Small intestine (tissue), 7 donors: ENCODE results near the gene CNST. TPM values are rescaled to one million over a fixed set of nuclear protein-coding genes. Genes with fewer than 3 reads are reported as not detected.
"Not testable (repeated sequence)": the region's sequence is repeated elsewhere in the genome, so short reads cannot be mapped to it uniquely, and the experiment has no call there.

Experiments used
- DNase-seq, 2 donors: peaks; one replicate each; pipeline versions ENCODE4 v3.0.0 to v3.0.0-alpha.2; 2013
- FAIRE-seq: peaks from 2 replicates; lab custom pipeline; 2012; peaks lifted over from hg19 to GRCh38; lab: Jason Lieb, UNC
- H3K27ac ChIP-seq, 3 donors: one replicate each; pipeline ENCODE4 v1.5.1; 2013; ENCODE audit warnings: low read length in 2 of 3, mild to moderate bottlenecking in 2 of 3, control low read depth in 1 of 3, inconsistent platforms in 1 of 3, low read depth in 1 of 3, moderate library complexity in 1 of 3
- H3K27me3 ChIP-seq, 3 donors: one replicate each; pipeline ENCODE4 v1.6.1; 2013; ENCODE audit warnings: low read length in 3 of 3, inconsistent platforms in 1 of 3; ENCODE audit not compliant: control insufficient read depth in 3 of 3, insufficient read depth in 3 of 3
- H3K36me3 ChIP-seq, 3 donors: one replicate each; pipeline ENCODE4 v1.6.1; 2013; ENCODE audit warnings: low read length in 3 of 3, inconsistent platforms in 1 of 3, low read depth in 1 of 3, mild to moderate bottlenecking in 1 of 3, moderate library complexity in 1 of 3; ENCODE audit not compliant: control insufficient read depth in 3 of 3, insufficient read depth in 2 of 3
- H3K4me1 ChIP-seq, 3 donors: one replicate each; pipeline ENCODE4 v1.6.1; 2013; ENCODE audit warnings: low read length in 2 of 3, inconsistent platforms in 1 of 3, low read depth in 1 of 3, mild to moderate bottlenecking in 1 of 3, moderate library complexity in 1 of 3; ENCODE audit not compliant: control insufficient read depth in 3 of 3, insufficient read depth in 2 of 3
- H3K4me3 ChIP-seq, 3 donors: one replicate each; pipeline ENCODE4 v1.5.1; 2013; ENCODE audit warnings: low read length in 3 of 3, control low read depth in 1 of 3, inconsistent platforms in 1 of 3, low read depth in 1 of 3, mild to moderate bottlenecking in 1 of 3, moderate library complexity in 1 of 3
- H3K9me3 ChIP-seq, 2 donors: one replicate each; pipeline ENCODE4 v1.6.1; 2013; ENCODE audit warnings: low read depth in 1 of 2, low read length in 1 of 2; ENCODE audit not compliant: control insufficient read depth in 2 of 2, insufficient read depth in 1 of 2
- WGBS, 3 donors: extraction: QIAGEN DNeasy Blood & Tissue Kit; methylation state at CpG; one replicate each; pipeline ENCODE4 v1.1.7; 2013; 5-methylcytosine and 5-hydroxymethylcytosine counted together
- polyA plus RNA-seq, 4 donors: library from polyadenylated mRNA; stranded (reverse) in 3 of 4; unstranded in 1 of 4; fragments of 200-250 nt in 3 of 4; fragments of 120-200 nt in 1 of 4; gene quantifications; one replicate each; pipeline versions ENCODE4 v1.2.1 to v1.2.3, GENCODE V29; 2013
- donor health status: healthy with polysubstance abuse.
- donor health status: control.
- donor health status: control.
- donor health status: Bipolar disorder and iron deficiency.
- donor health status: healthy.

Gene CNST
- polyA plus RNA-seq, 4 donors, result 9.6 to 22.6 (median 12.4) TPM

DNA sequence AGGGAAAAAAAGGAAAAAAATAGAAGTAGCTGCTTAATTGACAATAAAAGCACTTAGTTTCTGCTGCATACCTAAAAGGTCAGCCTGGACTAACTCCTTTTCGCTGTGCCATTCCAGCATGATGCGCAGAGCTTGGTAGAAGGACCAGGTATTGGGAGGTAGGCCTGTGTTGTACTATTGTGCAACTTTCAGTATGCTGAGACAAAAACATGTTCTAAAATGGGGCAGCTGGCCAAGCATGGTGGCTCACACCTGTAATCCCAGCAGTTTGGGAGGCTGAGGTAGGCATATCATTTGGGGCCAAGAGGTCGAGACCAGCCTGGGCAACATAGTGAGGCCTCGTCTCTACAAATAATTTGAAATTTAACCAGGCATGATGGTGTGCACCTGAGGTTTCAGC is 142.9 kb downstream of the CNST start:
- peak overlapping the region in 2 of 3 donors; percentile 13 to 34 for H3K27ac ChIP-seq
- peaks cover 0 to 7% of the 10 kb centered on the region in 2 donors for H3K9me3 ChIP-seq
- no peaks in the 10 kb centered on the region for H3K27me3 ChIP-seq
- H3K4me3 ChIP-seq, result no peak overlapping the region
- peaks cover 0 to 10% (median 0%) of the 10 kb centered on the region in 3 donors for H3K4me1 ChIP-seq
- FAIRE-seq, result no peak
- no peaks in the 10 kb centered on the region for H3K36me3 ChIP-seq
- 82 to 90% (median 88%) methylated on average over 4 of the region's 4 CpGs for WGBS, 3 donors
- DNase-seq, result no peak

DNA sequence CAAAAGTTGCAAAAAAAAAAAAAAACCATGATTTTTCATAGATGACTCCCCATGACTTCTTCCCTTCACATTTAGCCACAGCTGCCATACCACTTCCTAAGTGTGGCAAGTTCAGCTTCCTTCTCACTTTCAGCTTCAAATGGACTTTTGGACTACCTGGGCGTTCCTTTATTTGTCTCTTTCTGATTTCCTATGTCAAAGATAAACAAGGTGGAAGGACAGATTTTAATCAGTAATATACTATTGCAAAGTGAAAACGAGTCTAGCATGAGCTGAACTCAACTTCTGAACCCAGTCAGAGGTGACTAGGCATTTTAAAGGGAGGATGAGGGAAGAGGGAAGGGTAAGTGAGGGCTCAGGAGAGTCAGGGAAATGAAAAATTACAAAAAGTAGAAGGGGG is 143.6 kb downstream of the CNST start:
- Histone ChIP-seq H3K27ac (peak overlapping the region in 1 of 3 donors; percentile 50), H3K4me1 (peaks cover 0 to 10% (median 0%) of the 10 kb centered on the region in 3 donors), H3K27me3 (no peaks in the 10 kb centered on the region), H3K4me3 (no peak overlapping the region), H3K36me3 (no peaks in the 10 kb centered on the region), H3K9me3 (peaks cover 0 to 7% of the 10 kb centered on the region in 2 donors)
- FAIRE-seq, result no peak
- peak; percentile 89 to 98 for DNase-seq
- WGBS, 3 donors, result 7 to 22% (median 13%) methylated on average over 2 of the region's 2 CpGs

DNA sequence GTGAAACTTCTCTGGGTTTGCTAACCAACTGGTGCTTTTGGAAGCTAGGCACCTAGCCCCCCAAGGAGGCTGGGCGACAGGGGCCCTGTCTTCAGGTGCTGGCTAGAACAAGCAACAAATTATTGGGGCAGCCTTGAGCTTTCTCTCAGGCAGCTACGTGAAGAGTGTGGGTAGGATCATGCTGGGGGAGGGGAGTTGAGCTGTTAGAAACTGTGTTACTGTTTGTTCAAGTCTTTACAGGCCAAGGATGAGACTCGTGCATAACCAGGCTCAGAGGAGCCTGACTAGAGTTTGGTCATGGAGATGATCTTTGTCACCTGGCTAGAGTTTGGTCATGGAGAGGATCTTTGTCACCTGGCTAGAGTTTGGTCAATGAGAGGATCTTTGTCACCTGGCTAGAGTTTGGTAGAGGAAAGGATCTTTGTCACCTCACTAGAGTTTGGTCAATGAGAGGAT is 145.3 kb downstream of the CNST start:
- Histone ChIP-seq H3K4me3 (no peak overlapping the region), H3K27ac (no peak overlapping the region), H3K4me1 (peaks cover 0 to 10% (median 0%) of the 10 kb centered on the region in 3 donors), H3K36me3 (no peaks in the 10 kb centered on the region), H3K9me3 (peaks cover 0 to 7% of the 10 kb centered on the region in 2 donors), H3K27me3 (no peaks in the 10 kb centered on the region)
- WGBS, 3 donors, result 88 to 92% (median 90%) methylated on average over 3 of the region's 3 CpGs
- FAIRE-seq, result no peak
- DNase-seq, result no peak

DNA sequence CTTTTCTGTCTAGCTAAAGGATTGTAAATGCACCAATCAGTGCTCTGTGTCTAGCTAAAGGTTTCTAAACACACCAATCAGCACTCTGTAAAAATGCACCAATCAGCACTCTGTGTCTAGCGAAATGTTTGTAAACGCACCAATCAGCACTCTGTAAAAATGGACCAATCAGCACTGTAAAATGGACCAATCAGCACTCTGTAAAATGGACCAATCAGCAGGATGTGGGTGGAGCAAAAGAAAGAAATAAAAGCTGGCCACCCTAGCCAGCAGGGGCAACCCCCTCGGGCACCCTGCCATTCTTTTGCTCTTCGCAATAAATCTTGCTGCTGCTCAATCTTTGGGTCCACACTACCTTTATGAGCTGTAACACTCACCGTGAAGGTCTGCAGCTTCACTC is 146.2 kb downstream of the CNST start:
- not testable (repeated sequence) for H3K27me3 ChIP-seq, H3K4me3 ChIP-seq, H3K27ac ChIP-seq, FAIRE-seq, DNase-seq, H3K36me3 ChIP-seq, H3K9me3 ChIP-seq
- peaks cover 0 to 10% (median 0%) of the 10 kb centered on the region in 3 donors for H3K4me1 ChIP-seq
- 94 to 97% (median 95%) methylated on average over 5 of the region's 5 CpGs for WGBS, 3 donors

Other genes with a start within 250 kb of the CNST start
- 10 to 100 TPM in 1 of 4 donors, 1 to 10 TPM in 3; 5.4 to 10.1 (median 8.5) TPM for gene SMYD3, start 59.2 kb upstream of the CNST start, polyA plus RNA-seq
- 10 to 100 TPM in 2 of 4 donors, 1 to 10 TPM in 2; 7.8 to 16.6 (median 10.4) TPM for gene TFB2M, start 195 bp upstream of the CNST start, polyA plus RNA-seq
- 10 to 100 TPM; 27.1 to 48.3 (median 32.0) TPM for gene SCCPDH, start 158.0 kb downstream of the CNST start, polyA plus RNA-seq